ENCODE measurements around the gene SCLY. TPM values are rescaled to one million over a fixed set of nuclear protein-coding genes. Genes with fewer than 3 reads are reported as not detected.

SCLY gene
- total RNA-seq, 1 experiment from 2014 or later, result 69.9 TPM

GRCh38 chr2:238091436-238092060, 30.7 kb downstream of the SCLY start:
- intact Hi-C loops (cut with micrococcal nuclease; ENCODE audit: unreplicated experiment), result no loop called here
- Histone ChIP-seq H3K27me3 (replicated peaks; ENCODE audit: insufficient read depth, low read depth, low read length, poor library complexity) (no peaks in the 10 kb centered on the region), H3K9me3 (ENCODE audit: low read depth, low read length, poor library complexity, severe bottlenecking) (no peaks in the 10 kb centered on the region), H3K27ac (ENCODE audit: low read depth, low read length, poor library complexity, severe bottlenecking) (no peak overlapping the region), H3K4me1 (ENCODE audit: insufficient read depth, low read length, poor library complexity, severe bottlenecking) (peaks cover 5% of the 10 kb centered on the region), H3K4me3 (ENCODE audit: low read depth, low read length, poor library complexity, severe bottlenecking) (no peak overlapping the region), H3K36me3 (ENCODE audit: insufficient read depth, low read length, poor library complexity, severe bottlenecking) (peaks cover 4% of the 10 kb centered on the region)
- TF ChIP-seq EZH2 (IDR thresholded peaks at IDR 0.05; ENCODE audit: borderline replicate concordance, low read depth, low read length, poor library complexity, severe bottlenecking) (no peak), CTCF (conservative IDR thresholded peaks at IDR 0.05; ENCODE audit: low read depth, low read length) (no peak)
- POLR2A ChIA-PET (ENCODE audit: low non-redundant PET), result no interaction called here
- no TSS peak for BruUV-seq (replicated peaks)
- DNase-seq (ENCODE audit: low spot score), result no peak
- CTCF ChIA-PET, result no interaction called here

GRCh38 chr2:238092486-238093035, 31.8 kb downstream of the SCLY start:
- ChIA-PET CTCF (no interaction called here), POLR2A (ENCODE audit: low non-redundant PET) (no interaction called here)
- Histone ChIP-seq H3K9me3 (ENCODE audit: low read depth, low read length, poor library complexity, severe bottlenecking) (no peaks in the 10 kb centered on the region), H3K4me1 (ENCODE audit: insufficient read depth, low read length, poor library complexity, severe bottlenecking) (peaks cover 6% of the 10 kb centered on the region), H3K36me3 (ENCODE audit: insufficient read depth, low read length, poor library complexity, severe bottlenecking) (peaks cover 4% of the 10 kb centered on the region), H3K27me3 (replicated peaks; ENCODE audit: insufficient read depth, low read depth, low read length, poor library complexity) (no peaks in the 10 kb centered on the region), H3K4me3 (ENCODE audit: low read depth, low read length, poor library complexity, severe bottlenecking) (no peak overlapping the region), H3K27ac (ENCODE audit: low read depth, low read length, poor library complexity, severe bottlenecking) (no peak overlapping the region)
- BruUV-seq (replicated peaks), result no TSS peak
- no peak for DNase-seq (ENCODE audit: low spot score)
- no peak for TF ChIP-seq EZH2 (IDR thresholded peaks at IDR 0.05; ENCODE audit: borderline replicate concordance, low read depth, low read length, poor library complexity, severe bottlenecking)
- no peak for TF ChIP-seq CTCF (conservative IDR thresholded peaks at IDR 0.05; ENCODE audit: low read depth, low read length)
- intact Hi-C loops (cut with micrococcal nuclease; ENCODE audit: unreplicated experiment), result no loop called here

GRCh38 chr2:238093181-238094140, 32.7 kb downstream of the SCLY start:
- Histone ChIP-seq H3K9me3 (ENCODE audit: low read depth, low read length, poor library complexity, severe bottlenecking) (no peaks in the 10 kb centered on the region), H3K4me1 (ENCODE audit: insufficient read depth, low read length, poor library complexity, severe bottlenecking) (peaks cover 10% of the 10 kb centered on the region), H3K4me3 (ENCODE audit: low read depth, low read length, poor library complexity, severe bottlenecking) (no peak overlapping the region), H3K27me3 (replicated peaks; ENCODE audit: insufficient read depth, low read depth, low read length, poor library complexity) (no peaks in the 10 kb centered on the region), H3K27ac (ENCODE audit: low read depth, low read length, poor library complexity, severe bottlenecking) (no peak overlapping the region), H3K36me3 (ENCODE audit: insufficient read depth, low read length, poor library complexity, severe bottlenecking) (peaks cover 4% of the 10 kb centered on the region)
- ChIA-PET CTCF (no interaction called here), POLR2A (ENCODE audit: low non-redundant PET) (no interaction called here)
- no TSS peak for BruUV-seq (replicated peaks)
- TF ChIP-seq CTCF (conservative IDR thresholded peaks at IDR 0.05; ENCODE audit: low read depth, low read length), result no peak
- TF ChIP-seq EZH2 (IDR thresholded peaks at IDR 0.05; ENCODE audit: borderline replicate concordance, low read depth, low read length, poor library complexity, severe bottlenecking), result no peak
- DNase-seq (ENCODE audit: low spot score), result no peak
- intact Hi-C loops (cut with micrococcal nuclease; ENCODE audit: unreplicated experiment), result no loop called here
